Cardiac muscle cell (in vitro differentiated cells and primary cell): ENCODE measurements around the gene LZTR1. TPM values are rescaled to one million over a fixed set of nuclear protein-coding genes. Genes with fewer than 3 reads are reported as not detected.

Experiments
- DNase-seq, 2 donors: peaks; one replicate each; pipeline versions ENCODE4 v3.0.0 to v3.0.0-alpha.2; 2010 to 2017; ENCODE audit warnings: low read depth in 1 of 2, low spot score in 1 of 2
- H3K27ac ChIP-seq: fragments of 200-600 bp; sonication (generic); 2 replicates; pipeline ENCODE4 v1.5.1; 2016
- H3K27me3 ChIP-seq: fragments of 200-600 bp; sonication (generic); 2 replicates; pipeline ENCODE4 v1.6.0; 2016; ENCODE audit warnings: control low read depth
- H3K36me3 ChIP-seq: fragments of 200-600 bp; sonication (generic); 2 replicates; pipeline ENCODE4 v1.5.1; 2016; ENCODE audit warnings: control low read depth
- H3K4me1 ChIP-seq: fragments of 200-600 bp; sonication (generic); 2 replicates; pipeline ENCODE4 v1.8.1; 2017; ENCODE audit warnings: low read depth, mild to moderate bottlenecking, mixed run types
- H3K4me3 ChIP-seq: fragments of 200-600 bp; sonication (generic); 2 replicates; pipeline ENCODE4 v1.5.1; 2016; ENCODE audit warnings: mild to moderate bottlenecking
- H3K9me3 ChIP-seq: fragments of 200-600 bp; sonication (generic); 2 replicates; pipeline ENCODE4 v1.5.1; 2017; ENCODE audit warnings: low read depth, mild to moderate bottlenecking, control low read depth
- CTCF ChIP-seq: IDR thresholded peaks from 2 replicates; pipeline ENCODE4 v1.5.1; 2012; ENCODE audit warnings: low read depth, mild to moderate bottlenecking, low read length
- polyA plus RNA-seq: library from polyadenylated mRNA; unstranded; fragments of >200 nt; fragmentation: Nextera tagmentation; extraction: Ambion mirVana; gene quantifications from 2 replicates; pipeline ENCODE4 v1.2.1, GENCODE V29; 2016
- total RNA-seq: library from RNA; depleted of rRNA; stranded (reverse); fragments of >200 nt; gene quantifications from 2 replicates; pipeline ENCODE4 v1.2.3, GENCODE V29; 2016

Gene LZTR1
- total and polyA plus RNA-seq, 2 experiments from 2014 or later = 60.9 to 62.6 TPM

- H3K4me3 ChIP-seq = no peak overlapping the region
- peaks cover 8% of the 10 kb centered on the region for H3K4me1 ChIP-seq
- no peaks in the 10 kb centered on the region for H3K36me3 ChIP-seq
- H3K9me3 ChIP-seq = no peaks in the 10 kb centered on the region
- no peak overlapping the region for H3K27ac ChIP-seq
- no peak for DNase-seq
- TF ChIP-seq CTCF = no peak
- H3K27me3 ChIP-seq = no peaks in the 10 kb centered on the region
These were observed 38.1 kb upstream of the LZTR1 start for GRCh38 chr22:20944042-20944441.

- H3K4me3 ChIP-seq = no peak overlapping the region
- H3K27ac ChIP-seq = peak overlapping the region; percentile 66
- H3K27me3 ChIP-seq = no peaks in the 10 kb centered on the region
- H3K36me3 ChIP-seq = peaks cover 7% of the 10 kb centered on the region
- no peak for TF ChIP-seq CTCF
- DNase-seq = no peak
- no peaks in the 10 kb centered on the region for H3K9me3 ChIP-seq
- peaks cover 8% of the 10 kb centered on the region for H3K4me1 ChIP-seq
These were observed 36.5 kb upstream of the LZTR1 start for GRCh38 chr22:20945578-20945934.

- peaks cover 8% of the 10 kb centered on the region for H3K4me1 ChIP-seq
- no peaks in the 10 kb centered on the region for H3K27me3 ChIP-seq
- H3K4me3 ChIP-seq = no peak overlapping the region
- no peak for TF ChIP-seq CTCF
- peaks cover 15% of the 10 kb centered on the region for H3K36me3 ChIP-seq
- peak in 1 of 2 donors; percentile 27 for DNase-seq
- H3K9me3 ChIP-seq = no peaks in the 10 kb centered on the region
- H3K27ac ChIP-seq = peak overlapping the region; percentile 66
These were observed 35.8 kb upstream of the LZTR1 start for GRCh38 chr22:20946080-20946986.

- no peak overlapping the region for H3K4me3 ChIP-seq
- no peaks in the 10 kb centered on the region for H3K27me3 ChIP-seq
- peaks cover 12% of the 10 kb centered on the region for H3K4me1 ChIP-seq
- H3K27ac ChIP-seq = no peak overlapping the region
- no peak for TF ChIP-seq CTCF
- no peak for DNase-seq
- peaks cover 16% of the 10 kb centered on the region for H3K36me3 ChIP-seq
- H3K9me3 ChIP-seq = no peaks in the 10 kb centered on the region
These were observed 35.1 kb upstream of the LZTR1 start for GRCh38 chr22:20946991-20947390.

GRCh38 chr22:20948450-20948849 is 33.6 kb upstream of the LZTR1 start:
- H3K4me1 ChIP-seq = peaks cover 21% of the 10 kb centered on the region
- peak overlapping the region; percentile 8 for H3K27ac ChIP-seq
- DNase-seq = no peak
- no peak overlapping the region for H3K4me3 ChIP-seq
- no peaks in the 10 kb centered on the region for H3K27me3 ChIP-seq
- no peaks in the 10 kb centered on the region for H3K9me3 ChIP-seq
- peaks cover 26% of the 10 kb centered on the region for H3K36me3 ChIP-seq
- TF ChIP-seq CTCF = no peak
